HFF-Myc (cell line): Measurements from ENCODE around the gene MCCD1.

Experiments used
- DNase-seq: peaks from one replicate; pipeline ENCODE4 v3.0.0-alpha.2; 2011; ENCODE audit warnings: low read depth; ENCODE audit errors: extremely low read depth
- H3K4me3 ChIP-seq: replicated peaks from 2 replicates; pipeline ENCODE4 v1.5.1; 2011; ENCODE audit warnings: low read depth, mild to moderate bottlenecking, control low read depth, low read length
- TF ChIP-seq, protein P1 (sequence below): IDR thresholded peaks from 2 replicates; pipeline ENCODE4 v1.5.1; 2012; ENCODE audit warnings: mild to moderate bottlenecking, low read depth, low read length, control low read depth; ENCODE audit errors: missing control alignments

Gene MCCD1

DNA sequence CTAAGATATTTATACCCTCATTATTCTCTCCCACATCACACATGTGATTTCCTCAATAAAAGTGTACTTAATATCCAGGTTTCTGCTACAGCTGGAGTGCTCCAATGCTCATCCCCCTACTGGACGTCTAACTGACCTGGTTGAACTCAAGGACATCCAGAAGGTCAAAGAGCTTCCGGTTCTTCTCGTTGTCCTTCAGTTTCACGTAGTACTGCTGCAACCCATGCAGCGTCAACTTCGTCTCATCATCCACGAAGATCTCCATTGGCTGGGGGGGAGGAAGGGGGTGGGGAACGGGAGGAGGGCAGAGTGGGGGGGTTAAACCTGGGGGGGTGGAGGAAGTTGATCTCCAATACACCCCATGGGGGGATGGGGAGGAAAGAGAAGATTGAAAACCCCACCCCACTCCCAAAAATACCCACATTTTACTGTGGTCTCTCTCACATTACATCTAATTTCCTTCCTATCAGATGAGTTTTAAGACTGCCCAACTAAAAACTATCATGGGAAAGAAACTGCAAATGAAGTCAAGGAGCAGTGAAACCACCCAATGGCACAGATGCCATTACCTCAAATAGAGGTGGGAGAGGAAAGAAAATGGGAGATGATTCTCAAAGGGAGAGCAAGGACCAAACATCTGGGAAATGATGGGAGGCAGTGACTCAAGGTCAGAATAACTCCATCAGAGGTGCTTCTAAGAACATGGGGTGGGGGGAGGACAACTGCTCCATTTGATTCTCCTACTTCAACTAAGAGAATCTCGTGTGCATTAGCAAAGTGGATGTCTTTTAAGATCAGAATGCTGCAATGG, 4.1 kb downstream of the MCCD1 start:
- TF ChIP-seq, protein P1, sequence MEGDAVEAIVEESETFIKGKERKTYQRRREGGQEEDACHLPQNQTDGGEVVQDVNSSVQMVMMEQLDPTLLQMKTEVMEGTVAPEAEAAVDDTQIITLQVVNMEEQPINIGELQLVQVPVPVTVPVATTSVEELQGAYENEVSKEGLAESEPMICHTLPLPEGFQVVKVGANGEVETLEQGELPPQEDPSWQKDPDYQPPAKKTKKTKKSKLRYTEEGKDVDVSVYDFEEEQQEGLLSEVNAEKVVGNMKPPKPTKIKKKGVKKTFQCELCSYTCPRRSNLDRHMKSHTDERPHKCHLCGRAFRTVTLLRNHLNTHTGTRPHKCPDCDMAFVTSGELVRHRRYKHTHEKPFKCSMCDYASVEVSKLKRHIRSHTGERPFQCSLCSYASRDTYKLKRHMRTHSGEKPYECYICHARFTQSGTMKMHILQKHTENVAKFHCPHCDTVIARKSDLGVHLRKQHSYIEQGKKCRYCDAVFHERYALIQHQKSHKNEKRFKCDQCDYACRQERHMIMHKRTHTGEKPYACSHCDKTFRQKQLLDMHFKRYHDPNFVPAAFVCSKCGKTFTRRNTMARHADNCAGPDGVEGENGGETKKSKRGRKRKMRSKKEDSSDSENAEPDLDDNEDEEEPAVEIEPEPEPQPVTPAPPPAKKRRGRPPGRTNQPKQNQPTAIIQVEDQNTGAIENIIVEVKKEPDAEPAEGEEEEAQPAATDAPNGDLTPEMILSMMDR = no peak
- DNase-seq = no peak
- H3K4me3 ChIP-seq = no peak overlapping the region

DNA sequence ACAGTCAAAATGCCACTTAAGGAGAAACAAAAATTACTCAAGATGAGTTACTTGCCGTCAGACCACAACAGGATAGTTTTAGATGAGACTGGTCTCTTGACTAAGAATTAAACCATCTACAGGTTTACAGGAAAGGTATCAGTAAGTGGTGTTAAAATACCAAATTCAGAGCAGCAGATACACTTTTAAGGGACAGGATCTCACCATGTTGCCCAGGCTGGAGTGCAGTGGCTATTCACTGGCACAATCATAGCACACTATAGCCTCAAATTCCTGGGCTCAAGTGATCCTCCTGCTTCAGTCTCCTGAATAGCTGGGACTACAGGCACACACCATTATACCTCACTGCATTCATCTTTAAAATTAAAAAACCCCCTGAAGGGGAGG, 4.7 kb downstream of the MCCD1 start:
- TF ChIP-seq, protein P1 = no peak
- DNase-seq = no peak
- no peak overlapping the region for H3K4me3 ChIP-seq

DNA sequence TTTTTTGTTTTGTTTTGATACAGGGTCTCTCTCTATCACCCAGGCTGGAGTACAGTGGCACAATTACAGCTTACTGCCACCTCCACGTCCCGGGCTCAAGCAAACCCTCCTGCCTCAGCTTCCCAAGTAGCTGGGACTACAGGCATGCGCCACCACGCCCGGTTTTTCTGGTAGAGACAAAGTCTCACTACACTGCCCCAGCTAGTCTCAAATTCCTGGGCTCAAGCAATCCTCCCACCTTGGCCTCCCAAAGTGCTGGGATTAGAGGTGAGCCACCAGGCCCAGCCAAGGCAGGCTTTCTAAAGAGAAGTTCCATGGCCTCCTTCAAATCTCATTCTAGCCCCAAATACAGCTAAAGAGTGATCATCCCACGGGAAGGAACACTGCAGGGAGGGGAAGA, 5.2 kb downstream of the MCCD1 start:
- DNase-seq = no peak
- TF ChIP-seq, protein P1 = no peak
- no peak overlapping the region for H3K4me3 ChIP-seq

DNA sequence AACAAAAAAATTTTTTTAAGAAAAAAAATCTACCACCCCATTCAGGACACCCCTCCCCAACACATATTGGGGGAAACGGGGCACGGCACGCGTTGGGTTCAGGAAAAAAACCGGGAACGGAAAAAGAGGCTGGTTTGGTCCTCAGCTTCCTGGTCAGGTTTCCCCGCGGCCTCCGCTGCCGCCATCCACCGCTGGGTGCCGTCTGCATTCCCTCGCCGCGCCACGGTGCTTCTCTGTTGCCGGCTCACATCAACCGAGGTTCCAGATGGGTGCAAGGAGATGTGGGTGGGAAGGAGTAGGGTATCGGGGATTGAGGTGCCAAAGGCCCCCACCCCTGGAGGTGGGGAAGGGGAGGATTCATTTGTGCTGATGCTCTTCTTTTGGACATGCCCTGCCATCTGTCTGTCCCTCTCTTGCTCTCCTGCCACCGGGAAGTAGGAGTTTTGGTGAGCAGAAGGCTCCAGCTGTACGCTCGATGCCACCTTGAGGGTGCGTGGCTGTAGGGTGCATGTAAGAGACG, 5.8 kb downstream of the MCCD1 start:
- DNase-seq = no peak
- no peak overlapping the region for H3K4me3 ChIP-seq
- TF ChIP-seq, protein P1 = no peak

DNA sequence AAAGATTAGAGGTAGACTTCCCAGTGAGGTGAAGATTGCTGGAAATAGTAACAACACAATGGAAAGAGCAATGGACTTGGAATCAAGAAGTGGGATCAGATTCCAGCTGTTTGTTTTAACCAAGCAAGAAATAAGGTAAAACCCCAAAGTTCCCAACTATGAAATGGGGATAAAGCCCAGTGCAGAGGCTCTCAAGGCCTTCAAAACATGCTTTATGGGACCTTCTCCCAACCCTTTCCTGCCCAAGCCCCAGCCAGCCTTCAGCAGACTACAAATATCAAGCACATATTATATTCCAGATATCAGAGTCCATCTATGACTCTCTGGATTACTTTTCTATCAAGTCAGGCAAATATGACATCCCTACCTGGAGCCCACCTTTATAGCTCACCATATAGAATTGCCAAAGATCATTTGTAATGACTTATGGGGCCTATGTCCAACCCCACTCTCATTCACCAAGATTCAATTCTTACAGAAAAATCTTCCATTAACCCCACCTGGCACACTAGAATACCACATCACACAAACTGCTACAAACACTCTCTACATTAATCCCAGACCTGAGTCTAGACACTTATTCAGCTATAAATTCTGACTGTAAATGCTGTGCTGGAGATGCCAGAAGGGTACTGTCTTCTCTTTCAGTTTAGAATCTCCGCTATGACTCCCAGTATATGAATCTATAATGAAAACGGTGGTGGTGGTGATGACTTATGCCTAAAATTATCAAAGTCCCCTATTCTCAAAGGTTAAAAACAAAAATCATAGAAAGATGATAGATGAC, 7.0 kb downstream of the MCCD1 start:
- no peak for DNase-seq
- H3K4me3 ChIP-seq = no peak overlapping the region
- TF ChIP-seq, protein P1 = no peak

DNA sequence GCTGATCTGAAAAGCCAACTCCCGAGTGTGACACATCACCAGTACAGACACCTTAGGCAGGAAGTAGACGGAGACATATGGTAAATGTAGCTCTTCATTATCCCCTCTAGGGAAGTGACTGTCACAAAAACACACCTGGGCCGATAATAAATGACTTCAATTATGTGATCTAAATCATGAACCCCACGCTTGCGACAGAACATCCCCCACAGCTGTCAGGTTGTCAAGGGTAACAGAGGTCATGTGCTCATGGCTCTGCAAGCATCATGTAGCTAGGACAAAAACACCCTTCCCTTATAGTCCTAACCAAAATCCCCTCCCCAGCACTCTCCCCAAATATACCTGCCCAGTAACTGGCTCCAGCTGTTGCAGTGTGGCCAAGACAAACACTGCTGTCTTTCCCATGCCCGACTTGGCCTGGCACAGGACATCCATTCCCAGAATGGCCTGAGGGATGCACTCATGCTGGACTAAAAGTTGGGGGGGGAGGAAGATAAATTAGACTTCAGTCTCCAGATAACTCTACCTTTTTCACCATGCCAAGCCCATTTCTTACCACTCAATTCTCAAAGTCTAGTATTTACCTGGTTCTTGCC, 10.1 kb downstream of the MCCD1 start:
- peak overlapping the region; percentile 81 for H3K4me3 ChIP-seq
- DNase-seq = no peak
- TF ChIP-seq, protein P1 = no peak
